ENCODE results near the gene ZNF214.
"Not testable (repeated sequence)": the region's sequence is repeated elsewhere in the genome, so short reads cannot be mapped to it uniquely, and the experiment has no call there.

The ZNF214 gene

GRCh38 chr11:6988506-6988905 is 31.6 kb downstream of the ZNF214 start:
- no peak for DNase-seq (ENCODE audit: low read depth)

DNA sequence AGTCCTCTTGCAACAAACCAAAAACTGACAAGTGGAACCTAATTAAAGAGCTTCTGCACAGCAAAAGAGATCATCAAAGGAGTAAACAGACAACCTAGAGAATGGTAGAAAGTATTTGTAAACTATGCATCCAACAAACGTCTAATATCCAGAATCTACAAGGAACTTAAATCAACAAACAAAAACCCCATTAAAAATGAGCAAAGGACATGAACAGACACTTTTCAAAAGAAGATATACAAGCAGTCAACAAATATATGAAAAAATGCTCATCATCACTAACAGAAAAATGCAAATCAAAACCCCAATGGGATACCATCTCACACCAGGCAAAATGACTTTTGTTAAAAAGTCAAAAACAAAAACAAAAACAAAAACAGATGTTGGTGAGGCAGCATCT is 33.7 kb downstream of the ZNF214 start:
- DNase-seq (ENCODE audit: low read depth), result no peak

DNA sequence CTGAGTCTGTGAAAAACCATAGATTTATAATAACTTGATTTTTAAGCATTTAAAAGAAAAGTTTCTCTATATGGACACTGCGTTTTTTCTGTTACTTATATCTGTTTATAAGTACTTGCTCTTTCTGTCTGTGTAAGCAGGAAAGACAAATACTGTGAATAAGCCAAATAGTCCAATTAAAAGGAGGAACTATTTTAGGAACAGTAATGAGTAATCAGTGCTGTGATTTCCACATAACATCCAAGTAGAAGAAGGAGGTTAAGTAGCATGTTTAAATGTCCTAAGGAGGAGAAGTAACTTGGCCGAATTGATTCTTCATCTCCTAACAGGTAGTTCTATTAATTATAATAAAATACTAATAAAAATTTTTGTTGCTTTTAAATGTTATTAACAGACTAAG is 40.8 kb downstream of the ZNF214 start:
- DNase-seq (ENCODE audit: low read depth), result no peak

DNA sequence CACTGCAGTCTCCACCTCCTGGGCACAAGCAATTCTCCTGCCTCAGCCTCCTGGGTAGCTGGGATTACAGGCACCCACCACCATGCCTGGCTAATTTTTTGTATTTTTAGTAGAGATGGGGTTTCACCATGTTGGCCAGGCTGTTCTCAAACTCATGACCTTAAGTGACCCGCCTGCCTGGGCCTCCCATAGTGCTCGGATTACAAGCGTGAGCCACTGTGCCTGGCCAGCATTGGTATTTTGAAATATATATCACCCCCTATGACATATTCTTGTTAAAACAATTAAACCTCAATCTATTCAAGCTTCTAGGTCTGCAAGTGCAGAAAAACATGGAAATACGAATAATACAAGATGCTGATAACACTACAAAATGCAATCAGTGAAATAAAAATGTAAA is 50.3 kb downstream of the ZNF214 start:
- DNase-seq (ENCODE audit: low read depth), result not testable (repeated sequence)

DNA sequence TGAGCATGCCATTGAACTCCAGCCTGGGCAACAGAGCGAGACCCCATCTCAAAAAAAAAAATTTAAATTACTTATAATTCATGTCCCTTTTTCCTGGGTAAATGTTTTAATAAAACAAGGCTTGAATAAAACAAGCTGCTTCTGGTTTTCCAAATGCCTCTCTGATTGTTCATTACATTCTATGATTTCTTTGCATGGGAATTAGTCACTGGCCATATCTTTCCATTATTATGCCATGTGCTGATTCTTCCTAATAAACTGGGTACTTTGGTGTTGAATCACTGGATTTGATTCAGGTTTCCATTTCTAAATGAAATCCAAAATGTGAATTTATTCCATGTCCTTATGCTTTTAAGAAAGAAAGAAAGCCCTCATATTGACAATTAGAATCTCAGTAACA is 51.3 kb downstream of the ZNF214 start:
- no peak for DNase-seq (ENCODE audit: low read depth)

DNA sequence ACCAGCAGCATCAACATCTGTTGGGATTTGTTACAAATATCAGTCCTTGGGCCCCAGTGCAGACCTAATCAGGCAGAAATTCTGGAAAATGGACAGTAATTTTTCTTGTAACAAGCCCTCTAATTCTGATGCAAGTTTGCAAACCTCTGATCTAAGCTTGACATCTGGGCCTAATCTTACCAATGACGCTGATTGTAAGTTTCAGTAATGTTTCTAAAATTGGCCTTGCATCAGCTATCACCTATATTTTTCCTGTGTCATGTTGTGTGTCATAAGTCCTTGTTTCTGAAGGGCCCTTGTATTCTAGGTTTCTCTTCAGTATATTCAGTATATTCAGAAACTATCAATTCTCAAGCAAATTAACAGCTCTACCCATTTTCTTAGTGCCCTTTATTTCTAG is 57.5 kb downstream of the ZNF214 start:
- DNase-seq (ENCODE audit: low read depth), result no peak

DNA sequence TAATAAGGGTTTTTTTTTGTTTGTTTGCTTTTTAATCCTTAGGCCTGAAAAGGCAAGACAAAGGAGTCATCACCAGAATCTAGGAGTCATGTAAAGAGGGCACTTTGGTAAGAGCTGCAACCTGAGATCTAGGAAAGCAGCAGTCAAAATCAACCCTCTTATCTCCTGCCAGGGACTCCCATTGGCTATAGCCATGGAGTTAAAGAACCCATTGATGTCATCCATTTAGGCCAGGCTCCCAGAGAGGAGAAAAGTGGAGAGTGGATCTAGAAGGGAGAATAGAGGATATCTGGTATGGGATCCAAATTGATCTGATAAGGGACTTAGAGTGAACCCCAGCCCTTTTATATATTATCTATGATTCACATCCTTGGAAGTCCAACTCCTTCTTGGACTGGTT is 58.0 kb downstream of the ZNF214 start:
- no peak for DNase-seq (ENCODE audit: low read depth)

DNA sequence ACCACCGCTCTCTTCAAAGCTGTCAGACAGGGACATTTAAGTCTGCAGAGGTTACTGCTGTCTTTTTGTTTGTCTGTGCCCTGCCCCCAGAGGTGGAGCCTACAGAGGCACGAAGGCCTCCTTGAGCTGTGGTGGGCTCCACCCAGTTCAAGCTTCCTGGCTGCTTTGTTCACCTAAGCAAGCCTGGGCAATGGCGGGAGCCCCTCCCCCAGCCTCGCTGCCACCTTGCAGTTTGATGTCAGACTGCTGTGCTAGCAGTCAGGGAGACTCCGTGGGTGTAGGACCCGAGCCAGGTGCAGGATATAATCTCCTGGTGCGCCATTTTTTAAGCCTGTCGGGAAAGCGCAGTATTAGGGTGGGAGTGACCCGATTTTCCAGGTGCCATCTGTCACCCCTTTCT is 65.9 kb downstream of the ZNF214 start:
- DNase-seq (ENCODE audit: low read depth), result not testable (repeated sequence)
